NCI-H2107 (cell line): Measurements from ENCODE around the gene ACYP1.
A peak's percentile ranks its signal among the peaks of the same experiment; 100 is the strongest.
"Not testable (repeated sequence)": the region's sequence is repeated elsewhere in the genome, so short reads cannot be mapped to it uniquely, and the experiment has no call there.

Source experiments
- DNase-seq: peaks from one replicate; lab custom pipeline; 2025; lab: John Stamatoyannopoulos, UW

ACYP1 gene

GRCh38 chr14:75068294-75069120 is 4.7 kb upstream of the ACYP1 start:
- DNase-seq: no peak

GRCh38 chr14:75067765-75068164 is 3.9 kb upstream of the ACYP1 start:
- DNase-seq: not testable (repeated sequence)

DNA sequence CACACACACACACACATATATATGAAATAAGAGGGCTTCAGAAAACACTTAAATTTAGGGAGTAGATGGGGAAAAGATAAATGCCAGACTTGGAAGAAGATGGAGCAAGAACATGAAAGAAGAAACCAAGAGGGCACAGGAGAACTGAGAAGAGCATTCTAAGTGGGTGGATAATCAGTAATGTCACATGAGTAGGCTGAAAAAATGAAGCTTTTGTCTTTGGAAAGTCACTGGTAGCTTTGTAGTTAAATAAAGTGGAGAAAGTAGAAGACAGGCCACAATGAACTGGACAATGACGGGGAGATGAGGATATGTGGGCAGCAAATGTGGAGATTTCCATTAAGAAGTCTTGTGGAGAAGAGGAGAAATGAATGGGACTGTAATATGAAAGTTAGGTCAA is 3.4 kb upstream of the ACYP1 start:
- DNase-seq: no peak

GRCh38 chr14:75066691-75067090 is 2.9 kb upstream of the ACYP1 start:
- no peak for DNase-seq

- no peak for DNase-seq
These were observed 362 bp upstream of the ACYP1 start for GRCh38 chr14:75064205-75064567.

DNA sequence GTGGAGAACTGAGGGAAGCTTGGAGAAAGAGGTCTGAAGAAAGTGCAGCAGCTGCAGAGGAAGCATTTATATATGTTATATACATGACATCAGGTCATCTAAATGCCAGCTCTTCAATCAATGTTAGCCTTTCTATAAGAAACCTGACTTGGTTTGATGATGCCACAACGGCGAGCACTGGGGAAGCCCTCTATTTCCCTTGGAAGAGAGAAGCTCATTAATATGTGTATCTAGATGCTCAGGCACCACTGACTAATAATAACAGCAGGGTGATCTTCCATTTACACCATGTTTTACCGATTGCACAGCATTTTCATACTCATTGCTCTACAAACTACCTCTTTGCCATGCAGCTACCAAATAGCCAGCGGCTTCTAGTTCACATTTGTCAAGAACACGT is 811 bp downstream of the ACYP1 start:
- DNase-seq: no peak

- DNase-seq: no peak
These were observed 3.4 kb downstream of the ACYP1 start for GRCh38 chr14:75060420-75060819.

DNA sequence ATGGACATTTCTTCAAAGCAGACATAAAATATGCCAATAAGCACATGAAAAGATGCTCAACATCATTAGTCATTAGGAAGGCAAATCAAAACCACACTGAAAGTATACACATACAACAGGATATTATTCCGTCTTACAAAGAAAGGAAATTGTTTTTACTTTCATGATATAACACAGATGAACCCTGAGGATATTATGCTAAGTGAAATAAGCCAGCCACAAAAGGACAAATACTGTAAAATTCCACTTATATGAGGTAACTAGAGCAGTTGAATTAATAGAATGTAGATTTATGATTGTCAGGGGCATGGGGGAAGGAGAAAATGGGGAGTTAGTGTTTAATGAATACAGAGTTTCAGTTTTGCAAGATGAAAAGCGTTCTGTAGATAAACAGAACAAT is 4.2 kb downstream of the ACYP1 start:
- no peak for DNase-seq

GRCh38 chr14:75054421-75054820 is 9.4 kb downstream of the ACYP1 start:
- DNase-seq: no peak

DNA sequence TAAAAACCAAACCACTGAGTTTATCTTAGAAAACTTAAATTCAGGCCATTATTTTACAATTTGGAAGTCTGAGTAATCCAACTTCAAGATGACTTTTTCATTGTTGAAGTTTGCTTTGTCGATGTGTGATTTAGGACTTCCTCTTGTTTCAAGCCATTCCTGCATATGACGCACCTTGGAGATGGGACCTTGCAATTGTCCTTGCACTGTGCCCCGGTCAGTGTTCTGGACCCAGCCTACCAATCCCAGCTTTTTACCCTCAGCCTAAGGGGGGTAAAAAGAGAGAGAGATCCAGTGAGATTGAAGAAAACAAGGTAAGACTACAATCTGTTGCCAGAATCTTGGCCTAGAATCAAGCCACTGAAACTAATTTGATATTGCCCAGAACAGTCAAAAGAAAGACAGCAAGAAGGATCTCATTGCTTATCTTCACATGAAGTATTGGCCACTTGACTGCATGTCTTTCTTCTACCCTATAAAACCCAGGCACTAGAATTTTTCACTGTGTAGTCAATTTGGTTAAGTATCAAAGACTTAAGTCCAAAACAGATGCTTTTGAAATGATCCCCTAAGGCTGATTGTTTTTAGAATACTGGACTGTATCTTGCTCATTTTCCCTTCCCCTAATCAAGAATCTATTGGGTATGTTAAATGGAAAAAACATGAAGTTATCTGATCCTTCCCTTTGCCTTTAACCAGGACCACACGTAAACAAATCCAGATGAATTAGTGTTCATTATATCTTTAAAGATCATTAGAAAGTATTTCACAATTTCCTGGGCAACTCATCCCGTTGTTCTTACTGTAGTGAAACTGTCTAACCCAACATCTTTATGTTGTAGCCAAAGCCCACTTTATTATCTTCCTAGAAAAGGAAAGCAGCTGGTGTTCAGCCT is 10.2 kb downstream of the ACYP1 start:
- DNase-seq: no peak

DNA sequence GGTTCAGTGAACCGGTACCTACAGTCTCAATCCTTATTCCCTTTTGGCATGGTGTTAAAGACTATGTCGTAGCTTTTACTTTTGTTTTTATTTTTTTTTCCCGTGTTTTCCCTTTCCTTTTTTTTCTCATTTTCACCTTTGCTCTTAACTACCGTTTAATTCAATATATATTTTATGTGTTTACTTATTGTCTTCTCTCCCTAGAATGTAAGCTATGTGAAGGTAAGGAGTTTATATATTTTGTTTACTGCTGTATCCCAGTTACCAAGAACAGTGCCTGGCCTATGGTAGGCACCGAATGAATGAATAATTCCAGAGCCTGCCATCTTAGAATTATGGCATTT is 12.3 kb downstream of the ACYP1 start:
- no peak for DNase-seq

GRCh38 chr14:75050852-75051555 is 12.8 kb downstream of the ACYP1 start, which contains the start of gene MLH3:
TSS of gene MLH3 (minus strand) at chr14:75051467. CDS start at chr14:75049655, 1,812 bp downstream.
- DNase-seq: peak; percentile 95

DNA sequence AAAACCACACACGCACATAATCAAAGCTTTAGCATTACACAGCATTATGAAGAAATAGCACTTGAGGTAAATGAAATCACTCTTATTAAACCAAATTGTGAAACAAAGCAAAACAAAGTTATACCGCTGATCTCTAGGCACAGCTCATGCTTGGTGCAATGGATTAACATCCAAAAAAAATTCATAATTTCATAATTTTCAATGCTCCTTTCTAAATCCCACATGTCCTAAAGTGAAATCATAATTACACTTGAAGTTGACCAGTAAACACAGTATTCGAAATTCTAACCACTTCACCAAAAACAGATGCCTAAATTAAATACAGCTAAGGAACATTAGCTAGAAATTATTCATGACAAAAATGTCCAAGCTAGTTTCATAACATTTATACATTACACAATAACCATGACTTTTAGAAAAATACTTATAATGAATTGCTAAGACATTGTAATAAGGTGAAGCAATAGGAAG is 14.1 kb downstream of the ACYP1 start:
- DNase-seq: no peak

- DNase-seq: no peak
These were observed 14.7 kb downstream of the ACYP1 start for GRCh38 chr14:75049136-75049535.

DNA sequence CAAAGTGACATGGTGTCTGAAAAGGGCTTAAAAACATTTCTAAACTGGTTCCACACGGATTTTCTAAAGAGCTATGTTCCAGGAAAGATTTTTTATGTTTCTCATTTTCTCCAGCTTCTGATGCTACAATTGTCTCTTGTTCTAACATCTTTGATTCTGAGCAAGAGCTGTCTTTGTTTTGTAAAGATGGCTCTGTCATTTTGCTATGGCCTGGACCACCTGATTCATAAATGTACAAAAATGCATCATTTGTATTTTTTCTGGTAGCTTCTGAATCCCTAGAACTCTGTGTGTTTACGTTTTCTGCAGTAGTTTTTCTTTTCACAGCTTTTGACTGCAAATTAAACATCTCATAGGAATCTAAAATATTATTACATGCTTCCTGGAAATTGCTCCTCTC is 15.7 kb downstream of the ACYP1 start:
- DNase-seq: no peak

DNA sequence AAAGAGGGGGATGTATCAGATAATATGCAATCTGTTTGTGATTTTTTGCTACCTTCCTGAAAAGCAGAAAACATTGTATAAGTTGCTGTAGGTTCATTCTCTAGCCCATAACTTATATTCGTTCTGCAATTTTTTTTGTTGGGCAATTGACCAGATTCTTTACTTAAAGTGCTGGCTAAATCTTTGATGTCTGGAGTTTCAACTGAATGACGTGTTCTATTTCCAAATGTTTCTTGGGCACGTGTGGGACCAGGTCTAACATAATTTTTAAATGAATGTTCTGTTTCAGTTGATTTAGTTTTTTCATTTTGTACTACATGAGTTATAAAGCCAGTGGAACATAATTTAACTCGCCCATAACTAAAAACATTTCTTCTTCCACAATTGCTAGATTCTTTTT is 16.3 kb downstream of the ACYP1 start:
- DNase-seq: no peak

GRCh38 chr14:75046899-75047298 is 16.9 kb downstream of the ACYP1 start:
- no peak for DNase-seq

GRCh38 chr14:75046275-75046674 is 17.5 kb downstream of the ACYP1 start:
- no peak for DNase-seq

DNA sequence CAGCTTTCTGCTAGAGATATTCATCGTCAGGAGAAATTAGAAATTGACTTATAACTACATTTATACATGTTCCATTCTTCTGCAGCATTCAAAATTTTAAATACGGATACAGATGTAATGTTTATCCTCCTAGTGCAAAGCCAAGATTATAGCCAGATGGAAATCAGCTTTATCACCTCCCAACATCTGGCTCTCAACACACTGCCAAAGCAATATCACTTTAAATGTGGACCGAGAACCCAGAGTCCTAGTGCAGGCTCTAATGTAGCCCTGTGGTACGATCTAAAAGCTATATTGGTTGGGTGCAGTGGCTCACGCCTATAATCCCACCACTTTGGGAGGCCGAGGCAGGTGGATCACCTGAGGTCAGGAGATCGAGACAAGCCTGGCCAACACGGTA is 19.1 kb downstream of the ACYP1 start:
- DNase-seq: no peak

DNA sequence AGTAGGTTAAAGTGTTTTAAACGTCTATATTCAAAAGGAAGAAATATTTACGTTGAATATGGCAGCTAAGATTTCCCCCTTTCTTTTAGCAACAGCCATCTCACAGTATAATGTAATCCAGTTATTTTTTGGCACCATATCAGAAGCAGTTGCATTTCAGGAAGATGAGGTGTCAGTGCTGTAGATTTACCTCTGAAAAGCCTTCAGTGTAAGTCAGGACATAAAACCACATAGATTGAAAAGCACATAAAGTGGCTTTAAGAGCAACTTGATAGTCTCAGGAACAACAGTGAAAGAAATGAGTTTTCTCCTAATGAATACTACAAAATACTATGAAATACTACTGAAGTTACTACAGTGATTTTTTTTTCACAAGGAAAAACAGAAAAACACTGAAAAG is 19.5 kb downstream of the ACYP1 start:
- no peak for DNase-seq

- no peak for DNase-seq
These were observed 21.8 kb downstream of the ACYP1 start for GRCh38 chr14:75042035-75042434.

DNA sequence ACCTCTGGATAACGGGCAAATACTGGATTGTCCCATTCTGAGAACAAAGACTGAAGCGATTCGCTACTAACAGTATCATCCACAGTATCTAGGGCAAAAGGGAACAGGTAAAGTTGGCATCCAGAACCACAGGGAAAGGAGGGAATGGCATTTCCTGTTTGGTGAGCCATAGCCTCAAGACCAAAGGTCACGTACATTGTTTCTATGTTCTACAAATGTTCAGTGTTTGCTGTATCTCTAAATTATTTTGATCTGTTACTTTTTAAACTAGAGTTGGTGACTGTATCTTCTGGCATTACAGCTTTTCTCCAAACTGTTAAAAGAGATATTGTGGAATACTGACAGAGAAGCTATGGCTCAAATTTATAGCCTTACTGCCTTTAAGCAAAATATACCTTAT is 22.2 kb downstream of the ACYP1 start:
- DNase-seq: no peak

GRCh38 chr14:75040959-75041358 is 22.9 kb downstream of the ACYP1 start:
- DNase-seq: no peak
